GM12878 (cell line): ENCODE measurements around the gene NUDT12.

ENCODE experiments used
- CHD4 ChIP-seq: fragments of 200-600 bp; sonication (generic); IDR thresholded peaks from 2 replicates; pipeline ENCODE4 v1.6.1; 2016; ENCODE audit warnings: mild to moderate bottlenecking
- HDAC2 ChIP-seq: fragments of 200-600 bp; sonication (generic); IDR thresholded peaks from 2 replicates; pipeline ENCODE4 v1.6.1; 2017
- HDAC6 ChIP-seq: fragments of 200-600 bp; sonication (generic); IDR thresholded peaks from one replicate; pipeline ENCODE4 v1.8.0; 2017; ENCODE audit warnings: antibody characterized with exemption; ENCODE audit not compliant: unreplicated experiment
- POLR2A ChIP-seq: IDR thresholded peaks from 2 replicates; pipeline ENCODE4 v1.6.1; 2011; ENCODE audit warnings: low read depth, mild to moderate bottlenecking, low read length
- SIX5 ChIP-seq: IDR thresholded peaks from 2 replicates; pipeline ENCODE4 v1.6.1; 2011; ENCODE audit warnings: mild to moderate bottlenecking, low read depth, low read length, moderate library complexity; ENCODE audit not compliant: severe bottlenecking
- SPI1 ChIP-seq: IDR thresholded peaks from 2 replicates; pipeline ENCODE4 v1.6.1; 2011; ENCODE audit warnings: low read depth, mild to moderate bottlenecking, low read length, moderate library complexity, borderline replicate concordance; ENCODE audit not compliant: insufficient read depth
- SRF ChIP-seq, 2 experiments: IDR thresholded peaks; 2 replicates each; pipeline ENCODE4 v1.6.1; 2011; ENCODE audit warnings: low read depth in 2 of 2, low read length in 2 of 2, mild to moderate bottlenecking in 1 of 2, moderate library complexity in 1 of 2
- SUZ12 ChIP-seq: fragments of 200-600 bp; sonication (generic); IDR thresholded peaks from one replicate; pipeline ENCODE4 v1.6.1; 2018; ENCODE audit warnings: antibody characterized with exemption, mild to moderate bottlenecking; ENCODE audit not compliant: unreplicated experiment
- TCF7 ChIP-seq: IDR thresholded peaks from 2 replicates; pipeline ENCODE4 v1.6.1; 2014; ENCODE audit warnings: antibody characterized with exemption, borderline replicate concordance
- ZNF274 ChIP-seq: IDR thresholded peaks from one replicate; pipeline ENCODE4 v1.8.0; 2011; ENCODE audit not compliant: insufficient read length, insufficient read depth
- TF ChIP-seq, protein P1 (sequence below), 3 experiments: IDR thresholded peaks in 2 of 3; conservative IDR thresholded peaks in 1 of 3; 2 replicates each; pipeline ENCODE4 v1.5.1; 2011; ENCODE audit warnings: low read depth in 3 of 3, low read length in 3 of 3, mild to moderate bottlenecking in 3 of 3, control low read depth in 2 of 3, moderate library complexity in 2 of 3, inconsistent platforms in 1 of 3, mixed read lengths in 1 of 3; ENCODE audit not compliant: control insufficient read depth in 2 of 3, insufficient read depth in 1 of 3; ENCODE audit errors: extremely low read depth in 1 of 3
- TF ChIP-seq, protein P2 (sequence below): IDR thresholded peaks from 2 replicates; pipeline ENCODE4 v1.6.1; 2011; ENCODE audit warnings: low read depth, mild to moderate bottlenecking, low read length, moderate library complexity, borderline replicate concordance; ENCODE audit errors: extremely low read depth
- TF ChIP-seq, protein P3 (sequence below): fragments of 450-650 bp; IDR thresholded peaks from 2 replicates; pipeline ENCODE4 v1.6.1; 2017; ENCODE audit warnings: mild to moderate bottlenecking, moderate library complexity
- TF ChIP-seq, protein P4 (sequence below): IDR thresholded peaks from 2 replicates; pipeline ENCODE4 v1.6.1; 2011; ENCODE audit warnings: borderline replicate concordance, low read depth, mild to moderate bottlenecking, moderate library complexity, mixed read lengths, low read length; ENCODE audit not compliant: insufficient read depth; ENCODE audit errors: extremely low read length

DNA sequence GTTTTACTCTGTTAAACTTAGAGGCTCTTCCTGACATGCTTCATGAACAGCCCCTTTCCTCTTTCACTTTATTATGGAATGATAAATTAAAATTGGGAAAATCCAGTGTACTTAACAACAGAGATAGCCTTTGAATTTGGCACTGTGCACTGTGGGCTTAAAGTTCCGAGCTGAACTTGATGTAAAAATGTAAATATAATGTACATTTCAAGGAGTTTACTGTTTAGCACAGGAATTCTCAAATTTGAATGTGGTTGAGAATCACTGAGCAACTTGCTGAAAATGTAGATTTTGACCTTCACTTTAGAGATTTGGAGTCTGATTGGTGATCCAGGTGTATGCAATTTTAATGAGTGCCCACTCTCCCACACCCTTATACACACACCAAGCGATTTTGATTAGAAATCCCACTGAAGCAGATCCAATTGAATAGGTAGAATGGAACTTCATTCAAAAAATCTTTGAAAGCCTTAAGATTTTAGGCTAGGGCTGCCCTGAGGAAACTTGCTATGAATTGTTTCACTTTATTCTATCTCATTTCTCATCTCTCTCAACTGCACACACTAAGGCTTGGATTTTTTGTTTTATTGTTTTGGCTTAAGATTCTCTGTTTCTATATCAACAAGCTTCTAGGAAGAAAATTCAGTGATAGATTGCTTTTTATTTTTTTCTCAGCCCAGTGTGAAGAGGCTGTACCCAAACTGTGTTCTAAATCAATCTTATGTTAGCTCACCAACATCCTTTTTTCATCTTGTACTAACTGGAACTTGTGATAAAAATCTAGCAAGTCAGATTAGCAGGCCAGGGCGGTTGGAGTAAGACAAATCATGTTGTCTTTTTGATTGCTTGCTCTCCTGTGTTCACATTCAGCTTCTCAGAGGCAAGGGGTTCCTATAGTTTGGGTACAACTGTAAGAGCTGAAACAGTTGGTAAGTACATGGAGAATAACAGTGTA, 22.9 kb downstream of the NUDT12 start:
- TF ChIP-seq, protein P1, sequence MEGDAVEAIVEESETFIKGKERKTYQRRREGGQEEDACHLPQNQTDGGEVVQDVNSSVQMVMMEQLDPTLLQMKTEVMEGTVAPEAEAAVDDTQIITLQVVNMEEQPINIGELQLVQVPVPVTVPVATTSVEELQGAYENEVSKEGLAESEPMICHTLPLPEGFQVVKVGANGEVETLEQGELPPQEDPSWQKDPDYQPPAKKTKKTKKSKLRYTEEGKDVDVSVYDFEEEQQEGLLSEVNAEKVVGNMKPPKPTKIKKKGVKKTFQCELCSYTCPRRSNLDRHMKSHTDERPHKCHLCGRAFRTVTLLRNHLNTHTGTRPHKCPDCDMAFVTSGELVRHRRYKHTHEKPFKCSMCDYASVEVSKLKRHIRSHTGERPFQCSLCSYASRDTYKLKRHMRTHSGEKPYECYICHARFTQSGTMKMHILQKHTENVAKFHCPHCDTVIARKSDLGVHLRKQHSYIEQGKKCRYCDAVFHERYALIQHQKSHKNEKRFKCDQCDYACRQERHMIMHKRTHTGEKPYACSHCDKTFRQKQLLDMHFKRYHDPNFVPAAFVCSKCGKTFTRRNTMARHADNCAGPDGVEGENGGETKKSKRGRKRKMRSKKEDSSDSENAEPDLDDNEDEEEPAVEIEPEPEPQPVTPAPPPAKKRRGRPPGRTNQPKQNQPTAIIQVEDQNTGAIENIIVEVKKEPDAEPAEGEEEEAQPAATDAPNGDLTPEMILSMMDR (IDR thresholded peaks at IDR 0.05 in 2 of 3, conservative IDR thresholded peaks at IDR 0.05 in 1 of 3; ENCODE audit: control insufficient read depth in 2 of 3, extremely low read depth in 1 of 3, insufficient read depth in 1 of 3, low read depth in 3 of 3, low read length in 3 of 3), result no peak
- no peak for TF ChIP-seq HDAC2
- TF ChIP-seq SIX5, result no peak
- no peak for TF ChIP-seq POLR2A
- TF ChIP-seq ZNF274, result no peak
- TF ChIP-seq, protein P2, sequence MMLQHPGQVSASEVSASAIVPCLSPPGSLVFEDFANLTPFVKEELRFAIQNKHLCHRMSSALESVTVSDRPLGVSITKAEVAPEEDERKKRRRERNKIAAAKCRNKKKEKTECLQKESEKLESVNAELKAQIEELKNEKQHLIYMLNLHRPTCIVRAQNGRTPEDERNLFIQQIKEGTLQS, result no peak
- TF ChIP-seq, protein P3, sequence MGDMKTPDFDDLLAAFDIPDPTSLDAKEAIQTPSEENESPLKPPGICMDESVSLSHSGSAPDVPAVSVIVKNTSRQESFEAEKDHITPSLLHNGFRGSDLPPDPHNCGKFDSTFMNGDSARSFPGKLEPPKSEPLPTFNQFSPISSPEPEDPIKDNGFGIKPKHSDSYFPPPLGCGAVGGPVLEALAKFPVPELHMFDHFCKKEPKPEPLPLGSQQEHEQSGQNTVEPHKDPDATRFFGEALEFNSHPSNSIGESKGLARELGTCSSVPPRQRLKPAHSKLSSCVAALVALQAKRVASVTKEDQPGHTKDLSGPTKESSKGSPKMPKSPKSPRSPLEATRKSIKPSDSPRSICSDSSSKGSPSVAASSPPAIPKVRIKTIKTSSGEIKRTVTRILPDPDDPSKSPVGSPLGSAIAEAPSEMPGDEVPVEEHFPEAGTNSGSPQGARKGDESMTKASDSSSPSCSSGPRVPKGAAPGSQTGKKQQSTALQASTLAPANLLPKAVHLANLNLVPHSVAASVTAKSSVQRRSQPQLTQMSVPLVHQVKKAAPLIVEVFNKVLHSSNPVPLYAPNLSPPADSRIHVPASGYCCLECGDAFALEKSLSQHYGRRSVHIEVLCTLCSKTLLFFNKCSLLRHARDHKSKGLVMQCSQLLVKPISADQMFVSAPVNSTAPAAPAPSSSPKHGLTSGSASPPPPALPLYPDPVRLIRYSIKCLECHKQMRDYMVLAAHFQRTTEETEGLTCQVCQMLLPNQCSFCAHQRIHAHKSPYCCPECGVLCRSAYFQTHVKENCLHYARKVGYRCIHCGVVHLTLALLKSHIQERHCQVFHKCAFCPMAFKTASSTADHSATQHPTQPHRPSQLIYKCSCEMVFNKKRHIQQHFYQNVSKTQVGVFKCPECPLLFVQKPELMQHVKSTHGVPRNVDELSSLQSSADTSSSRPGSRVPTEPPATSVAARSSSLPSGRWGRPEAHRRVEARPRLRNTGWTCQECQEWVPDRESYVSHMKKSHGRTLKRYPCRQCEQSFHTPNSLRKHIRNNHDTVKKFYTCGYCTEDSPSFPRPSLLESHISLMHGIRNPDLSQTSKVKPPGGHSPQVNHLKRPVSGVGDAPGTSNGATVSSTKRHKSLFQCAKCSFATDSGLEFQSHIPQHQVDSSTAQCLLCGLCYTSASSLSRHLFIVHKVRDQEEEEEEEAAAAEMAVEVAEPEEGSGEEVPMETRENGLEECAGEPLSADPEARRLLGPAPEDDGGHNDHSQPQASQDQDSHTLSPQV, result no peak
- no peak for TF ChIP-seq HDAC6
- TF ChIP-seq SPI1, result no peak
- TF ChIP-seq TCF7, result no peak
- TF ChIP-seq SRF (IDR thresholded peaks at IDR 0.05; ENCODE audit: low read depth in 2 of 2, low read length in 2 of 2), result no peak
- TF ChIP-seq, protein P4, sequence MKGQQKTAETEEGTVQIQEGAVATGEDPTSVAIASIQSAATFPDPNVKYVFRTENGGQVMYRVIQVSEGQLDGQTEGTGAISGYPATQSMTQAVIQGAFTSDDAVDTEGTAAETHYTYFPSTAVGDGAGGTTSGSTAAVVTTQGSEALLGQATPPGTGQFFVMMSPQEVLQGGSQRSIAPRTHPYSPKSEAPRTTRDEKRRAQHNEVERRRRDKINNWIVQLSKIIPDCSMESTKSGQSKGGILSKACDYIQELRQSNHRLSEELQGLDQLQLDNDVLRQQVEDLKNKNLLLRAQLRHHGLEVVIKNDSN, result no peak
- no peak for TF ChIP-seq CHD4
- no peak for TF ChIP-seq SUZ12
